DND-41 (cell line): Measurements from ENCODE around the gene CALCA.
"Not testable (repeated sequence)": the region's sequence is repeated elsewhere in the genome, so short reads cannot be mapped to it uniquely, and the experiment has no call there.

Experiments used
- ATAC-seq: fragments of 200-7000 bp; cut with Tn5 transposase; 3 replicates; pipeline ENCODE4 v1.9.1; 2021; ENCODE audit warnings: low read depth; ENCODE audit not compliant: insufficient read depth
- DNase-seq: peaks from one replicate; pipeline ENCODE4 v3.0.0-alpha.2; 2020
- H2AFZ ChIP-seq: 2 replicates; pipeline ENCODE4 v1.6.0; 2012; ENCODE audit warnings: low read depth, low read length
- H3K27ac ChIP-seq: 2 replicates; pipeline ENCODE4 v1.5.1; 2012; ENCODE audit warnings: low read length, inconsistent platforms
- H3K27me3 ChIP-seq: fragments of 200-600 bp; sonication (generic); 2 replicates; pipeline ENCODE4 v1.6.0; 2012; ENCODE audit warnings: low read length, mild to moderate bottlenecking, inconsistent platforms; ENCODE audit not compliant: insufficient read depth, poor library complexity
- H3K36me3 ChIP-seq: 2 replicates; pipeline ENCODE4 v1.5.1; 2012; ENCODE audit warnings: low read length, inconsistent platforms; ENCODE audit not compliant: insufficient read depth
- H3K4me1 ChIP-seq: 2 replicates; pipeline ENCODE4 v1.5.1; 2012; ENCODE audit warnings: mild to moderate bottlenecking, low read length; ENCODE audit not compliant: insufficient read depth
- H3K4me2 ChIP-seq: 2 replicates; pipeline ENCODE4 v1.6.0; 2012; ENCODE audit warnings: mild to moderate bottlenecking, moderate library complexity, low read length, inconsistent platforms; ENCODE audit not compliant: insufficient read depth
- H3K4me3 ChIP-seq, 2 experiments: fragments of 200-600 bp in 1 of 2; shearing (Covaris generic) in 1 of 2; 2 replicates each; pipeline ENCODE4 v1.5.1; 2012 to 2016; ENCODE audit warnings: inconsistent platforms in 2 of 2, low read length in 2 of 2, mild to moderate bottlenecking in 2 of 2, low read depth in 1 of 2, moderate library complexity in 1 of 2
- H3K79me2 ChIP-seq: 2 replicates; pipeline ENCODE4 v1.6.0; 2012; ENCODE audit warnings: low read length, inconsistent platforms; ENCODE audit not compliant: insufficient read depth
- H3K9ac ChIP-seq: 2 replicates; pipeline ENCODE4 v1.6.0; 2012; ENCODE audit warnings: low read depth, mild to moderate bottlenecking, inconsistent platforms, low read length, moderate library complexity
- H3K9me3 ChIP-seq: 2 replicates; pipeline ENCODE4 v1.5.1; 2012; ENCODE audit warnings: low read length, moderate library complexity, mild to moderate bottlenecking, inconsistent platforms; ENCODE audit not compliant: insufficient read depth, severe bottlenecking
- H4K20me1 ChIP-seq: 2 replicates; pipeline ENCODE4 v1.6.0; 2012; ENCODE audit warnings: low read length; ENCODE audit not compliant: insufficient read depth
- CTCF ChIP-seq: IDR thresholded peaks from 2 replicates; pipeline ENCODE4 v1.5.1; 2012; ENCODE audit warnings: borderline replicate concordance, low read length, moderate library complexity, mild to moderate bottlenecking; ENCODE audit not compliant: poor library complexity, severe bottlenecking; ENCODE audit errors: extremely low read depth
- EZH2 ChIP-seq: IDR thresholded peaks from 3 replicates; pipeline ENCODE4 v1.6.1; 2012; ENCODE audit warnings: borderline replicate concordance, low read depth, mild to moderate bottlenecking, moderate library complexity, low read length, inconsistent platforms; ENCODE audit not compliant: severe bottlenecking

The CALCA gene

GRCh38 chr11:15010865-15011264 is 38.7 kb upstream of the CALCA start:
- no peaks in the 10 kb centered on the region for H3K9me3 ChIP-seq
- H3K36me3 ChIP-seq = no peaks in the 10 kb centered on the region
- H3K4me2 ChIP-seq = no peak overlapping the region
- peaks cover 17% of the 10 kb centered on the region for H3K27me3 ChIP-seq
- H3K27ac ChIP-seq = no peak overlapping the region
- H4K20me1 ChIP-seq = no peaks in the 10 kb centered on the region
- DNase-seq (no peak), ATAC-seq (no peak)
- no peak overlapping the region for H3K4me3 ChIP-seq
- no peaks in the 10 kb centered on the region for H3K79me2 ChIP-seq
- no peak overlapping the region for H3K9ac ChIP-seq
- no peak overlapping the region for H2AFZ ChIP-seq
- TF ChIP-seq CTCF = no peak
- no peak for TF ChIP-seq EZH2
- no peaks in the 10 kb centered on the region for H3K4me1 ChIP-seq

GRCh38 chr11:15006139-15006759 is 34.1 kb upstream of the CALCA start:
- H2AFZ ChIP-seq = no peak overlapping the region
- H3K79me2 ChIP-seq = no peaks in the 10 kb centered on the region
- peak; percentile 72 for TF ChIP-seq CTCF
- no peak for TF ChIP-seq EZH2
- H3K27ac ChIP-seq = no peak overlapping the region
- no peaks in the 10 kb centered on the region for H3K4me1 ChIP-seq
- H3K9ac ChIP-seq = no peak overlapping the region
- no peak overlapping the region for H3K4me2 ChIP-seq
- ATAC-seq (peak; percentile 89), DNase-seq (peak; percentile 26)
- no peak overlapping the region for H3K4me3 ChIP-seq
- H3K36me3 ChIP-seq = no peaks in the 10 kb centered on the region
- no peaks in the 10 kb centered on the region for H3K9me3 ChIP-seq
- H4K20me1 ChIP-seq = no peaks in the 10 kb centered on the region
- H3K27me3 ChIP-seq = peaks cover 10% of the 10 kb centered on the region

- not testable (repeated sequence) for H3K36me3 ChIP-seq, H3K4me2 ChIP-seq, H3K79me2 ChIP-seq, H3K9me3 ChIP-seq, H2AFZ ChIP-seq, H3K9ac ChIP-seq, H3K4me3 ChIP-seq, ATAC-seq, H3K4me1 ChIP-seq, H3K27me3 ChIP-seq, H4K20me1 ChIP-seq, DNase-seq, H3K27ac ChIP-seq
Measured at GRCh38 chr11:14988133-14988532, 16.0 kb upstream of the CALCA start.

GRCh38 chr11:14981507-14981906 is 9.4 kb upstream of the CALCA start:
- no peaks in the 10 kb centered on the region for H4K20me1 ChIP-seq
- TF ChIP-seq CTCF (no peak), EZH2 (no peak)
- no peak for DNase-seq
- no peak overlapping the region for H3K4me2 ChIP-seq
- H3K27ac ChIP-seq = no peak overlapping the region
- H2AFZ ChIP-seq = no peak overlapping the region
- H3K79me2 ChIP-seq = no peaks in the 10 kb centered on the region
- no peaks in the 10 kb centered on the region for H3K9me3 ChIP-seq
- no peaks in the 10 kb centered on the region for H3K36me3 ChIP-seq
- no peak overlapping the region for H3K4me3 ChIP-seq
- H3K4me1 ChIP-seq = no peaks in the 10 kb centered on the region
- ATAC-seq = no peak
- peaks cover 8% of the 10 kb centered on the region for H3K27me3 ChIP-seq
- no peak overlapping the region for H3K9ac ChIP-seq
